GM12865 (cell line): Measurements from ENCODE around the gene TERC.

Experiments
- DNase-seq: peaks from one replicate; pipeline ENCODE4 v3.0.0; 2010; ENCODE audit warnings: low read depth
- H3K4me3 ChIP-seq: 2 replicates; pipeline ENCODE4 v1.5.1; 2011; ENCODE audit warnings: mild to moderate bottlenecking, low read depth, low read length, control low read depth
- TF ChIP-seq, protein P1 (sequence below): IDR thresholded peaks from 2 replicates; pipeline ENCODE4 v1.5.1; 2011; ENCODE audit warnings: low read length, control low read depth, low read depth, inconsistent platforms; ENCODE audit not compliant: insufficient read depth; ENCODE audit errors: missing control alignments

The TERC gene

DNA sequence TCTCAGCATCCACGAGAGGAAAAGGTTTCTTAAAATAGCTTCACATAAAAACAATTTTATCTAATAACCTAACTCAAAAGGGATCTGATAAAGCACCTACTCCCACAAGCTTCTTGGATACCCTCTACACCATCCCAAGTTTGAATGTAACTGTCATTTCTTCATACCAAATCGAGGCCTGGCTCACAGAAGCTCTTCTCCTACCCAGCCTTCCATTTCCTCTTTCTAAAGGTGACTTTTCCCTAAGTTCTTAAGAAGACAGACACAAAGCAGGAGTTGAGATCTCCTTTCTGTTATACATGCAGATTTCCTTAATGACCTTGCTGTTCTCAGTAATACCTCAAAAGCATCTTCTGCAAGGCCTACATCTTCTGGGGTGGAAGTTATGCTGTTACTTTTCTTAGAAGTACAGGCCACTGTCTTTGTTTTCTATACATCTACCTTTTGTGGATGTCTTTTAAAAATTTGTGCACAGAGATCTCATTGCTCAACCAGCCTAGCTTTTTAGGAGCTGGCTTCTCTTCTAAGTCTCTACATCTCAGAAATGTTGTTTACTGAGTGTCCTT is 44.5 kb upstream of the TERC start:
- TF ChIP-seq, protein P1, sequence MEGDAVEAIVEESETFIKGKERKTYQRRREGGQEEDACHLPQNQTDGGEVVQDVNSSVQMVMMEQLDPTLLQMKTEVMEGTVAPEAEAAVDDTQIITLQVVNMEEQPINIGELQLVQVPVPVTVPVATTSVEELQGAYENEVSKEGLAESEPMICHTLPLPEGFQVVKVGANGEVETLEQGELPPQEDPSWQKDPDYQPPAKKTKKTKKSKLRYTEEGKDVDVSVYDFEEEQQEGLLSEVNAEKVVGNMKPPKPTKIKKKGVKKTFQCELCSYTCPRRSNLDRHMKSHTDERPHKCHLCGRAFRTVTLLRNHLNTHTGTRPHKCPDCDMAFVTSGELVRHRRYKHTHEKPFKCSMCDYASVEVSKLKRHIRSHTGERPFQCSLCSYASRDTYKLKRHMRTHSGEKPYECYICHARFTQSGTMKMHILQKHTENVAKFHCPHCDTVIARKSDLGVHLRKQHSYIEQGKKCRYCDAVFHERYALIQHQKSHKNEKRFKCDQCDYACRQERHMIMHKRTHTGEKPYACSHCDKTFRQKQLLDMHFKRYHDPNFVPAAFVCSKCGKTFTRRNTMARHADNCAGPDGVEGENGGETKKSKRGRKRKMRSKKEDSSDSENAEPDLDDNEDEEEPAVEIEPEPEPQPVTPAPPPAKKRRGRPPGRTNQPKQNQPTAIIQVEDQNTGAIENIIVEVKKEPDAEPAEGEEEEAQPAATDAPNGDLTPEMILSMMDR = no peak
- no peak overlapping the region for H3K4me3 ChIP-seq
- no peak for DNase-seq

DNA sequence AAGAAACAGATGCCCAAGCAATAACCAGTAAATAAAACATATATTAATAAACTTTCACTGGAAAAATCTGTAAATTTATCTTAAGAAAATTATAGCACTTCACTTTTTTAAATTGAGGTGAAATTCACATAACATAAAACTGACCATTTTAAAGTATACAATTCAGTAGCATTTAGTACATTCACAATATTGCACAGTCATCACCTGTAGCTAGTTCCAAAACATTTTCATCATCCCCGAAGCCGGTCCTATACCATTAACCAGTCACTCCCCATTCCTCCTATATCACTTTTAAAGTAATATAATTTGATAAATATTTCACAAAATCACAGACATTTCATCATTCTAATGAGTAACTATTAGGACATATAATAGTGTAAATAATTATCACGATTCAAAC is 39.8 kb upstream of the TERC start:
- DNase-seq = no peak
- H3K4me3 ChIP-seq = no peak overlapping the region
- TF ChIP-seq, protein P1 = no peak

GRCh38 chr3:169792359-169792758 is 27.5 kb upstream of the TERC start:
- TF ChIP-seq, protein P1 = no peak
- H3K4me3 ChIP-seq = no peak overlapping the region
- no peak for DNase-seq

- no peak for DNase-seq
- H3K4me3 ChIP-seq = no peak overlapping the region
- TF ChIP-seq, protein P1 = no peak
These were observed 26.0 kb upstream of the TERC start for GRCh38 chr3:169790687-169791429.

DNA sequence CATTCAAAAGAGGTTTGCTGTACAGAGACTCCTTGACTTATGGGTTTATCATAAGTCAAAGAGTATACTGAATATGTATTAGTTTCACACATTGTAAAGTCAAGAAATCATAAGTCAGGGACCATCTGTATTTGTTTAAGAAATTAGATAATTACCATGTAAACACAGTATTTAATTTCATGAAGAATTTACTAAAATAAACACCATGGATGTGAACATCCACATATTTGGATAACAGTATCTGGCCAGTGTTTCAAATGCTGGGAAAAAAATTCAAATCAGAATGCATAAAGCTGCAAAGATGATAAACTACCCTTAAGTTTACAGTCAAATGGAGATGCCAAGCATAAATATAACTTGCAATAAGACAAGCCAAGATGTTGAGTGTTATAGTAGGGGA is 25.4 kb upstream of the TERC start:
- TF ChIP-seq, protein P1 = no peak
- DNase-seq = no peak
- no peak overlapping the region for H3K4me3 ChIP-seq

- TF ChIP-seq, protein P1 = no peak
- DNase-seq = no peak
- no peak overlapping the region for H3K4me3 ChIP-seq
These were observed 22.9 kb upstream of the TERC start for GRCh38 chr3:169787791-169788190.

DNA sequence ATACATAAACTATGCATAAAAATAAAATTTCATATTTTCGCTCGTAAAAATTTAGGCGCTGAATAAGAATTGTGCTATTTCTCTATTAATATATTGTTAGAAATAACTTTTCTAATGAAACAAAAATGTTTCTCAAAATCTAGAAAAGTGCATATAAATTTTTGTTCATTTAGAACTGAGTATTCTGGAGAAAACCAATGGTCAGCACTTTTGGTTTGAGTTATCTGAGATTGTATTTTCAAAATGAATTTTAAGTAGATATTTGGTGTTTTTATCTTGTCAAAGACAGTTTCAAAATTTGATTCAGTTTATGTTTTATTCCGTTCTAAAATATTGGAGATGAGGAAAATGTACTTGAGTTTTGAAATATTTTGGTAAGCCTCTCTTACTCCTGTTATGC is 22.3 kb upstream of the TERC start:
- TF ChIP-seq, protein P1 = no peak
- no peak for DNase-seq
- H3K4me3 ChIP-seq = no peak overlapping the region
